LNCaP clone FGC (cell line): Measurements from ENCODE around the gene DSG2.

Experiments
- DNase-seq: peaks from one replicate; pipeline ENCODE4 v3.0.0-alpha.2; 2011; ENCODE audit warnings: low read depth
- H3K4me3 ChIP-seq: 2 replicates; pipeline ENCODE4 v1.5.1; 2011; ENCODE audit warnings: mild to moderate bottlenecking, low read depth, low read length, control low read depth
- CTCF ChIP-seq: IDR thresholded peaks from 2 replicates; pipeline ENCODE4 v1.5.1; 2012; ENCODE audit warnings: mild to moderate bottlenecking; ENCODE audit not compliant: control insufficient read depth, insufficient read depth; ENCODE audit errors: extremely low read depth

DSG2 gene

GRCh38 chr18:31526374-31526773 lies 28.4 kb downstream of the DSG2 start:
- no peak overlapping the region for H3K4me3 ChIP-seq
- no peak for DNase-seq
- TF ChIP-seq CTCF, result no peak

GRCh38 chr18:31533236-31533635 lies 35.3 kb downstream of the DSG2 start:
- no peak for DNase-seq
- no peak overlapping the region for H3K4me3 ChIP-seq
- no peak for TF ChIP-seq CTCF

GRCh38 chr18:31538837-31539236 lies 40.9 kb downstream of the DSG2 start:
- H3K4me3 ChIP-seq, result no peak overlapping the region
- no peak for DNase-seq
- TF ChIP-seq CTCF, result no peak

- no peak for DNase-seq
- TF ChIP-seq CTCF, result no peak
- no peak overlapping the region for H3K4me3 ChIP-seq
These were observed 48.5 kb downstream of the DSG2 start for GRCh38 chr18:31546476-31546875.

GRCh38 chr18:31548853-31549252 lies 50.9 kb downstream of the DSG2 start:
- DNase-seq, result no peak
- H3K4me3 ChIP-seq, result no peak overlapping the region
- no peak for TF ChIP-seq CTCF

GRCh38 chr18:31549416-31549815 lies 51.4 kb downstream of the DSG2 start:
- no peak for TF ChIP-seq CTCF
- no peak overlapping the region for H3K4me3 ChIP-seq
- DNase-seq, result no peak

GRCh38 chr18:31551883-31552282 lies 53.9 kb downstream of the DSG2 start:
- no peak overlapping the region for H3K4me3 ChIP-seq
- no peak for TF ChIP-seq CTCF
- no peak for DNase-seq
